Measurements from ENCODE around the gene CCT6B.

DNA sequence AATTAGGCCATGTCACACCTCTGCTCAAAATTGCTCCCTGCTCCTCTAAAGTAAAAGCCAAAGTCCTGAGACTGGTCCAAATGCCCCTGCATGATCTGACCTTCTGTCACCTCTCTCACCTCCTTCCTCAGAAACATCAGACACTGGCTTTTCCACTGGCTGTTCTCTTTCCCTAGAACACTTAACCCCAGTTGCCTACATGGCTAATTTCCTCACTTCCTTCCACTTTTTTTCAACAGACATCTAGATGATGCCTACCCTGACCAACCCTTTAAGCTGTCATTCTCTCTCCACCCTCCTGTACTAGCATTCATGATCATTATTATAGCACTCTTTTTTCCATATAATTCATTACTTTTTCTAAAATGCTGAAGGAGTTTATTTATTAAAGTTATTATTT, 31.0 kb downstream of the CCT6B start:
- no peak for TF ChIP-seq RAD51 (IDR thresholded peaks at IDR 0.05; ENCODE audit: borderline replicate concordance)
- TF ChIP-seq, protein P1, sequence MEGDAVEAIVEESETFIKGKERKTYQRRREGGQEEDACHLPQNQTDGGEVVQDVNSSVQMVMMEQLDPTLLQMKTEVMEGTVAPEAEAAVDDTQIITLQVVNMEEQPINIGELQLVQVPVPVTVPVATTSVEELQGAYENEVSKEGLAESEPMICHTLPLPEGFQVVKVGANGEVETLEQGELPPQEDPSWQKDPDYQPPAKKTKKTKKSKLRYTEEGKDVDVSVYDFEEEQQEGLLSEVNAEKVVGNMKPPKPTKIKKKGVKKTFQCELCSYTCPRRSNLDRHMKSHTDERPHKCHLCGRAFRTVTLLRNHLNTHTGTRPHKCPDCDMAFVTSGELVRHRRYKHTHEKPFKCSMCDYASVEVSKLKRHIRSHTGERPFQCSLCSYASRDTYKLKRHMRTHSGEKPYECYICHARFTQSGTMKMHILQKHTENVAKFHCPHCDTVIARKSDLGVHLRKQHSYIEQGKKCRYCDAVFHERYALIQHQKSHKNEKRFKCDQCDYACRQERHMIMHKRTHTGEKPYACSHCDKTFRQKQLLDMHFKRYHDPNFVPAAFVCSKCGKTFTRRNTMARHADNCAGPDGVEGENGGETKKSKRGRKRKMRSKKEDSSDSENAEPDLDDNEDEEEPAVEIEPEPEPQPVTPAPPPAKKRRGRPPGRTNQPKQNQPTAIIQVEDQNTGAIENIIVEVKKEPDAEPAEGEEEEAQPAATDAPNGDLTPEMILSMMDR (CRISPR knock-in tag; IDR thresholded peaks at IDR 0.05): no peak
- no peak for TF ChIP-seq ELF4 (CRISPR knock-in tag; IDR thresholded peaks at IDR 0.05; ENCODE audit: borderline replicate concordance)
- TF ChIP-seq, protein P2, sequence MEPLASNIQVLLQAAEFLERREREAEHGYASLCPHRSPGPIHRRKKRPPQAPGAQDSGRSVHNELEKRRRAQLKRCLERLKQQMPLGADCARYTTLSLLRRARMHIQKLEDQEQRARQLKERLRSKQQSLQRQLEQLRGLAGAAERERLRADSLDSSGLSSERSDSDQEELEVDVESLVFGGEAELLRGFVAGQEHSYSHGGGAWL (CRISPR knock-in tag; IDR thresholded peaks at IDR 0.05): no peak
- no peak for TF ChIP-seq ZNF17 (CRISPR knock-in tag; IDR thresholded peaks at IDR 0.05)
- TF ChIP-seq, protein P3, sequence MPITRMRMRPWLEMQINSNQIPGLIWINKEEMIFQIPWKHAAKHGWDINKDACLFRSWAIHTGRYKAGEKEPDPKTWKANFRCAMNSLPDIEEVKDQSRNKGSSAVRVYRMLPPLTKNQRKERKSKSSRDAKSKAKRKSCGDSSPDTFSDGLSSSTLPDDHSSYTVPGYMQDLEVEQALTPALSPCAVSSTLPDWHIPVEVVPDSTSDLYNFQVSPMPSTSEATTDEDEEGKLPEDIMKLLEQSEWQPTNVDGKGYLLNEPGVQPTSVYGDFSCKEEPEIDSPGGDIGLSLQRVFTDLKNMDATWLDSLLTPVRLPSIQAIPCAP (CRISPR knock-in tag; IDR thresholded peaks at IDR 0.05; ENCODE audit: low read depth): no peak
- TF ChIP-seq, protein P4, sequence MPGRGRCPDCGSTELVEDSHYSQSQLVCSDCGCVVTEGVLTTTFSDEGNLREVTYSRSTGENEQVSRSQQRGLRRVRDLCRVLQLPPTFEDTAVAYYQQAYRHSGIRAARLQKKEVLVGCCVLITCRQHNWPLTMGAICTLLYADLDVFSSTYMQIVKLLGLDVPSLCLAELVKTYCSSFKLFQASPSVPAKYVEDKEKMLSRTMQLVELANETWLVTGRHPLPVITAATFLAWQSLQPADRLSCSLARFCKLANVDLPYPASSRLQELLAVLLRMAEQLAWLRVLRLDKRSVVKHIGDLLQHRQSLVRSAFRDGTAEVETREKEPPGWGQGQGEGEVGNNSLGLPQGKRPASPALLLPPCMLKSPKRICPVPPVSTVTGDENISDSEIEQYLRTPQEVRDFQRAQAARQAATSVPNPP (CRISPR knock-in tag; IDR thresholded peaks at IDR 0.05): no peak
- no peak for TF ChIP-seq NFYB (CRISPR knock-in tag; IDR thresholded peaks at IDR 0.05)
- TF ChIP-seq ZNF101 (CRISPR knock-in tag; IDR thresholded peaks at IDR 0.05; ENCODE audit: borderline replicate concordance, low read depth): no peak
- no peak for TF ChIP-seq ZNF160 (CRISPR knock-in tag; IDR thresholded peaks at IDR 0.05)
- TF ChIP-seq, protein P5, sequence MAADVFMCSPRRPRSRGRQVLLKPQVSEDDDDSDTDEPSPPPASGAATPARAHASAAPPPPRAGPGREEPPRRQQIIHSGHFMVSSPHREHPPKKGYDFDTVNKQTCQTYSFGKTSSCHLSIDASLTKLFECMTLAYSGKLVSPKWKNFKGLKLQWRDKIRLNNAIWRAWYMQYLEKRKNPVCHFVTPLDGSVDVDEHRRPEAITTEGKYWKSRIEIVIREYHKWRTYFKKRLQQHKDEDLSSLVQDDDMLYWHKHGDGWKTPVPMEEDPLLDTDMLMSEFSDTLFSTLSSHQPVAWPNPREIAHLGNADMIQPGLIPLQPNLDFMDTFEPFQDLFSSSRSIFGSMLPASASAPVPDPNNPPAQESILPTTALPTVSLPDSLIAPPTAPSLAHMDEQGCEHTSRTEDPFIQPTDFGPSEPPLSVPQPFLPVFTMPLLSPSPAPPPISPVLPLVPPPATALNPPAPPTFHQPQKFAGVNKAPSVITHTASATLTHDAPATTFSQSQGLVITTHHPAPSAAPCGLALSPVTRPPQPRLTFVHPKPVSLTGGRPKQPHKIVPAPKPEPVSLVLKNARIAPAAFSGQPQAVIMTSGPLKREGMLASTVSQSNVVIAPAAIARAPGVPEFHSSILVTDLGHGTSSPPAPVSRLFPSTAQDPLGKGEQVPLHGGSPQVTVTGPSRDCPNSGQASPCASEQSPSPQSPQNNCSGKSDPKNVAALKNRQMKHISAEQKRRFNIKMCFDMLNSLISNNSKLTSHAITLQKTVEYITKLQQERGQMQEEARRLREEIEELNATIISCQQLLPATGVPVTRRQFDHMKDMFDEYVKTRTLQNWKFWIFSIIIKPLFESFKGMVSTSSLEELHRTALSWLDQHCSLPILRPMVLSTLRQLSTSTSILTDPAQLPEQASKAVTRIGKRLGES (CRISPR knock-in tag; IDR thresholded peaks at IDR 0.05; ENCODE audit: borderline replicate concordance): no peak
- no peak for TF ChIP-seq ZNF883 (CRISPR knock-in tag; IDR thresholded peaks at IDR 0.05; ENCODE audit: not compliant biosample characterization)
